NCI-H146 (cell line): ENCODE data around the gene XXYLT1.

ENCODE experiments used
- DNase-seq: peaks from one replicate; lab custom pipeline; 2025; lab: John Stamatoyannopoulos, UW

The XXYLT1 gene

GRCh38 chr3:195151402-195151801, 119.6 kb downstream of the XXYLT1 start:
- no peak for DNase-seq

- DNase-seq, result peak; percentile 95
These were observed 120.5 kb downstream of the XXYLT1 start for GRCh38 chr3:195150181-195151118.

- DNase-seq, result no peak
These were observed 121.5 kb downstream of the XXYLT1 start for GRCh38 chr3:195149292-195150030.

- DNase-seq, result no peak
These were observed 122.4 kb downstream of the XXYLT1 start for GRCh38 chr3:195148549-195148948.

GRCh38 chr3:195147649-195148080, 123.3 kb downstream of the XXYLT1 start:
- DNase-seq, result no peak

GRCh38 chr3:195146131-195146530, 124.8 kb downstream of the XXYLT1 start:
- DNase-seq, result no peak

- no peak for DNase-seq
These were observed 125.4 kb downstream of the XXYLT1 start for GRCh38 chr3:195145579-195145978.

GRCh38 chr3:195143221-195143620, 127.7 kb downstream of the XXYLT1 start:
- DNase-seq, result no peak

- no peak for DNase-seq
These were observed 128.4 kb downstream of the XXYLT1 start for GRCh38 chr3:195142519-195142918.

GRCh38 chr3:195140816-195141793, 129.9 kb downstream of the XXYLT1 start:
- DNase-seq, result no peak

GRCh38 chr3:195140410-195140809, 130.5 kb downstream of the XXYLT1 start:
- no peak for DNase-seq

GRCh38 chr3:195139876-195140240, 131.1 kb downstream of the XXYLT1 start:
- DNase-seq, result no peak

GRCh38 chr3:195139091-195139875, 131.7 kb downstream of the XXYLT1 start:
- no peak for DNase-seq

GRCh38 chr3:195137638-195138588, 133.0 kb downstream of the XXYLT1 start:
- DNase-seq, result no peak

GRCh38 chr3:195135917-195136316, 135.0 kb downstream of the XXYLT1 start:
- DNase-seq, result no peak

GRCh38 chr3:195134431-195134830, 136.5 kb downstream of the XXYLT1 start:
- no peak for DNase-seq

- DNase-seq, result no peak
These were observed 137.5 kb downstream of the XXYLT1 start for GRCh38 chr3:195133462-195133861.

GRCh38 chr3:195133013-195133412, 137.9 kb downstream of the XXYLT1 start:
- peak; percentile 49 for DNase-seq

GRCh38 chr3:195131176-195131575, 139.8 kb downstream of the XXYLT1 start:
- DNase-seq, result no peak
